ENCODE data around the gene ZSCAN25. TPM values are rescaled to one million over a fixed set of nuclear protein-coding genes. Genes with fewer than 3 reads are reported as not detected.

The ZSCAN25 gene
- total and polyA plus RNA-seq, 2 of the 13 experiments (the other 11 are each of a cell fraction or from before 2014, with no cell fraction given), result 12.1 to 16.8 TPM

GRCh38 chr7:99677648-99678045, 60.9 kb downstream of the ZSCAN25 start (continued):
- TF ChIP-seq SIN3A (IDR thresholded peaks at IDR 0.05; ENCODE audit: borderline replicate concordance, low read depth, low read length) (0 out of 2 replicates have a peak, but pooled peaks have one; percentile 33), CEBPB (IDR thresholded peaks at IDR 0.05; ENCODE audit: borderline replicate concordance, low read depth, low read length) (no peak), PLSCR1 (CRISPR knock-in tag; IDR thresholded peaks at IDR 0.05; ENCODE audit: borderline replicate concordance) (no peak), ZNF580 (CRISPR knock-in tag; IDR thresholded peaks at IDR 0.05; ENCODE audit: borderline replicate concordance, low read depth) (0 out of 2 replicates have a peak, but pooled peaks have one; percentile 25), ZNF512B (CRISPR knock-in tag; IDR thresholded peaks at IDR 0.05; ENCODE audit: borderline replicate concordance) (no peak), PHF21A (CRISPR knock-in tag; IDR thresholded peaks at IDR 0.05) (no peak), ZMYM3 (CRISPR knock-in tag; IDR thresholded peaks at IDR 0.05) (peak; percentile 61; the same call in 1 of the 2 replicates), ZNF605 (CRISPR knock-in tag; IDR thresholded peaks at IDR 0.05) (no peak), ZNF510 (CRISPR knock-in tag; IDR thresholded peaks at IDR 0.05; ENCODE audit: low read depth) (no peak), SRSF9 (IDR thresholded peaks at IDR 0.05; ENCODE audit: borderline replicate concordance, insufficient read depth, low read depth, low read length, poor library complexity, severe bottlenecking) (no peak), RFX3 (CRISPR knock-in tag; IDR thresholded peaks at IDR 0.05) (no peak), ONECUT2 (CRISPR knock-in tag; IDR thresholded peaks at IDR 0.05) (peak; percentile 94), DMTF1 (CRISPR knock-in tag; IDR thresholded peaks at IDR 0.05) (no peak), TFE3 (CRISPR knock-in tag; IDR thresholded peaks at IDR 0.05) (no peak), ZBTB43 (CRISPR knock-in tag; conservative IDR thresholded peaks at IDR 0.05) (0 out of 2 replicates have a peak, but pooled peaks have one; percentile 39), MTERF4 (CRISPR knock-in tag; IDR thresholded peaks at IDR 0.05) (0 out of 2 replicates have a peak, but pooled peaks have one; percentile 57), ZNF3 (CRISPR knock-in tag; IDR thresholded peaks at IDR 0.05) (no peak)

Data from HepG2 (cell line).